HG03066 (cell line): Measurements from ENCODE around the gene ZIC1.
A peak's percentile ranks its signal among the peaks of the same experiment; 100 is the strongest.

Experiments used
- ATAC-seq: cut with Tn5 transposase; IDR thresholded peaks from one replicate; pipeline ENCODE4 v1.9.1; 2021; ENCODE audit warnings: low read depth; ENCODE audit not compliant: unreplicated experiment

ZIC1 gene

GRCh38 chr3:147409143-147410115, at the start of gene ZIC1:
TSS of gene ZIC1 (plus strand) at chr3:147409365. CDS start at chr3:147410113, 748 bp downstream.
- no peak for ATAC-seq

GRCh38 chr3:147360051-147360439, 49.1 kb upstream of the ZIC1 start:
- ATAC-seq = no peak

GRCh38 chr3:147360646-147361453, 48.3 kb upstream of the ZIC1 start:
- ATAC-seq = no peak

- ATAC-seq = peak; percentile 71
These were observed 47.4 kb upstream of the ZIC1 start for GRCh38 chr3:147361454-147362420.

GRCh38 chr3:147364771-147365170, 44.4 kb upstream of the ZIC1 start:
- no peak for ATAC-seq

GRCh38 chr3:147365196-147366115, 43.7 kb upstream of the ZIC1 start:
- no peak for ATAC-seq

- no peak for ATAC-seq
These were observed 41.5 kb upstream of the ZIC1 start for GRCh38 chr3:147367676-147368075.

GRCh38 chr3:147368151-147368550, 41.0 kb upstream of the ZIC1 start:
- ATAC-seq = no peak

GRCh38 chr3:147368561-147369221, 40.5 kb upstream of the ZIC1 start:
- ATAC-seq = no peak

- ATAC-seq = no peak
These were observed 39.9 kb upstream of the ZIC1 start for GRCh38 chr3:147369231-147369630.

GRCh38 chr3:147369661-147370123, 39.5 kb upstream of the ZIC1 start:
- no peak for ATAC-seq

GRCh38 chr3:147370349-147370748, 38.8 kb upstream of the ZIC1 start:
- no peak for ATAC-seq

GRCh38 chr3:147371140-147371539, 38.0 kb upstream of the ZIC1 start:
- ATAC-seq = no peak

- ATAC-seq = no peak
These were observed 37.3 kb upstream of the ZIC1 start for GRCh38 chr3:147371771-147372340.

GRCh38 chr3:147372525-147373027, 36.6 kb upstream of the ZIC1 start:
- ATAC-seq = no peak

GRCh38 chr3:147373301-147373700, 35.9 kb upstream of the ZIC1 start:
- no peak for ATAC-seq

- ATAC-seq = no peak
These were observed 31.5 kb upstream of the ZIC1 start for GRCh38 chr3:147377412-147378367.
